NCI-H128 (cell line): ENCODE results near the gene ADAMTS9.

ENCODE experiments used
- DNase-seq: peaks from one replicate; lab custom pipeline; 2025; ENCODE audit not compliant: unreplicated experiment; lab: John Stamatoyannopoulos, UW

Gene ADAMTS9, protein sequence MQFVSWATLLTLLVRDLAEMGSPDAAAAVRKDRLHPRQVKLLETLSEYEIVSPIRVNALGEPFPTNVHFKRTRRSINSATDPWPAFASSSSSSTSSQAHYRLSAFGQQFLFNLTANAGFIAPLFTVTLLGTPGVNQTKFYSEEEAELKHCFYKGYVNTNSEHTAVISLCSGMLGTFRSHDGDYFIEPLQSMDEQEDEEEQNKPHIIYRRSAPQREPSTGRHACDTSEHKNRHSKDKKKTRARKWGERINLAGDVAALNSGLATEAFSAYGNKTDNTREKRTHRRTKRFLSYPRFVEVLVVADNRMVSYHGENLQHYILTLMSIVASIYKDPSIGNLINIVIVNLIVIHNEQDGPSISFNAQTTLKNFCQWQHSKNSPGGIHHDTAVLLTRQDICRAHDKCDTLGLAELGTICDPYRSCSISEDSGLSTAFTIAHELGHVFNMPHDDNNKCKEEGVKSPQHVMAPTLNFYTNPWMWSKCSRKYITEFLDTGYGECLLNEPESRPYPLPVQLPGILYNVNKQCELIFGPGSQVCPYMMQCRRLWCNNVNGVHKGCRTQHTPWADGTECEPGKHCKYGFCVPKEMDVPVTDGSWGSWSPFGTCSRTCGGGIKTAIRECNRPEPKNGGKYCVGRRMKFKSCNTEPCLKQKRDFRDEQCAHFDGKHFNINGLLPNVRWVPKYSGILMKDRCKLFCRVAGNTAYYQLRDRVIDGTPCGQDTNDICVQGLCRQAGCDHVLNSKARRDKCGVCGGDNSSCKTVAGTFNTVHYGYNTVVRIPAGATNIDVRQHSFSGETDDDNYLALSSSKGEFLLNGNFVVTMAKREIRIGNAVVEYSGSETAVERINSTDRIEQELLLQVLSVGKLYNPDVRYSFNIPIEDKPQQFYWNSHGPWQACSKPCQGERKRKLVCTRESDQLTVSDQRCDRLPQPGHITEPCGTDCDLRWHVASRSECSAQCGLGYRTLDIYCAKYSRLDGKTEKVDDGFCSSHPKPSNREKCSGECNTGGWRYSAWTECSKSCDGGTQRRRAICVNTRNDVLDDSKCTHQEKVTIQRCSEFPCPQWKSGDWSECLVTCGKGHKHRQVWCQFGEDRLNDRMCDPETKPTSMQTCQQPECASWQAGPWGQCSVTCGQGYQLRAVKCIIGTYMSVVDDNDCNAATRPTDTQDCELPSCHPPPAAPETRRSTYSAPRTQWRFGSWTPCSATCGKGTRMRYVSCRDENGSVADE (N-terminal part only)

DNA sequence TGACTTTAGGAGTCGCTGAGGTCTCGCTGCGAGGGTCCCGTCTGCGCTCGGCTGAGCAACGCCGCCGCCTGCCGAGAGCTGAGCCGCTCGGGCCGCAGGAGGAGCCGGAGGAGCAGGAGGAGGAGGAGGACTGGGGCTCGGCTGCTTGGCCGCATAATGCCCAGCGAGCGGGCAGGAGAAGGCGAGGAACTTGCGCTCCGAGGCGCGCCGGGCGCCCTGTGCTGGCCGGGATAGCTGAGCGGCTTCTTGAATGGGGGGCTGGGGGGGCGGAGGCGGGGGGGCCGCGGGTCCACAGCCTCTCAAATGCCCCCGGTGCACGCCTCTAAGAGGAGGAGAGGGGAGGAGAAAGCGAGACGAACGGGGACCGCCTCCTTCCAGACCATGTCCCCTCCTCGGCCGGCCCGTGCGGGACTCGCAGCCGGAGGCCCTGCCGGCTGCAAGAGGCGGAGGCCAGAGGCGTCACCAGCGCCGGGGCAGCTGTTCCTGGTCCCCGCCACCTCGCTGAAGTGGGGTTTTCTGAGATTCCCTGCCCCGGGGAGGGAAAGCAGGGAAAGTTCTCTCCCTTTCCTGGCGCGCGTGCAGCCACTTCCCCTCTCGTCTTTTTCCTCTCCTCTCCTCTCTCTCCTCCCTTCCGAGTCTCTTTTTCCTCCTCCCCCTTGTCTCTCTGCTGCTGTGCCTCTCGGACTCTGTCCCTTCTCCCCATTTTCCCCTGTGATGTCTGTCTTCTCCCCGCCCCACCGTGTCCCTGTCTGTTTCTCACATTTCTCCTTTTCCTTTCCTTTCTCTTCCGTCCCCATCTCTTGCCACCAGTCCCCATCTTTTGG is at the start of gene ADAMTS9:
Gene ADAMTS9, minus strand, starts transcription at position 220 of the 824 bp plus-strand sequence. CDS start 343 bp downstream, outside the sequence.
- no peak for DNase-seq

DNA sequence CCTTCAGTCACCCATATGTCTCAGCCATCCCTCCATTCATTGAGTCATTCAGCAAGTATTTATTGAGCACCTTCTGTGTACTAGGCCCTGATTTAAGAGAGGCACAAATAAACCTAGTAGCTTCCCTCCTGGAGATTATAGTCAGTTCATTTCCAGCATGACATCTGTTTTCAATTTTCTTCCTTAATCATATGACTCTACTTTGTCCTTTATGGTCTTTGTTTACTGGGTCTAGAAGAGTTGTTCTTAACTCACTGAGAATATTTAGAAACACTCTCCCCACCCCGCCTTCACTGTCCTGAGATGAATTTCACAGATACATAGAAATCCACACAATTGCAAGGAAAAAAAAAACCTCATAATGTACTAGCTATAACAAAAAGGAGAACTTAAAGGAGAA is 44.8 kb upstream of the ADAMTS9 start:
- DNase-seq: no peak

DNA sequence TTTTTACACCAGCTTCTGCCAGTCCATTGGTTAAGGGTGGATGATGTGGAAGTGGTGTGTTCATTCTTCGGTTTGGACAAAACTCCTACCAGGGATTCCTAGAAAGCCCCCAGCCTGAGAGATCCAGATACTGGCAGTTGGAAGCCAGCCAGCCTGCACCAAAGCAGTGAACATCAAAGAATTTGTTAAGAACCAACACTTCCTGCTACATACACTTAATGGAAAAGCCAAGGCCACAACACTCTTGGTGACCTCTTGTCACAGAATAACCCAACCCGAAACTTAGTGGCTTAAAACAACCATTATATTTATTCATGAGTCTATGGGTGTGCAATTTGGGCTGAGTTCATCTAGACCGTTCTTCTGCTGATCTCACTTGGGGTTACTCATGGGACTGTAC is 42.9 kb upstream of the ADAMTS9 start:
- DNase-seq: no peak

DNA sequence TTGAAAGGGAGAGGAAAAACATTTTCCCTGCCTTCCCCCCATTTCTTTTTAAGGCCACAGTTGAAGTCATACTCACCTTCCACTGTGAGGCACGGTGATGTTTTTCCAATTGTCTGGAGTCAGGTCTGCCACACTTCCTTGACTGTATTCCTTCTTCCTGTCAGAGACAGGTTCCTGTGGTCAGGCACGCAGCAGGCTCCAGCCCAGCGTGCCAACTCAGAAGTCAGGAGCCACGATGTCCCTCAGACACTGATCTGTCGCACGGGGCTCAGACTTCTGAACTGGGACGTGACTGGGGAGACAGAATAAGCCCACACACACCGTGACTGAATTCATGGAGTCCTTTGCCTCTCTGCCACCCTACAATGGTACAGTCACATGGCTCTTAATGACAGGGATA is 41.2 kb upstream of the ADAMTS9 start:
- no peak for DNase-seq

DNA sequence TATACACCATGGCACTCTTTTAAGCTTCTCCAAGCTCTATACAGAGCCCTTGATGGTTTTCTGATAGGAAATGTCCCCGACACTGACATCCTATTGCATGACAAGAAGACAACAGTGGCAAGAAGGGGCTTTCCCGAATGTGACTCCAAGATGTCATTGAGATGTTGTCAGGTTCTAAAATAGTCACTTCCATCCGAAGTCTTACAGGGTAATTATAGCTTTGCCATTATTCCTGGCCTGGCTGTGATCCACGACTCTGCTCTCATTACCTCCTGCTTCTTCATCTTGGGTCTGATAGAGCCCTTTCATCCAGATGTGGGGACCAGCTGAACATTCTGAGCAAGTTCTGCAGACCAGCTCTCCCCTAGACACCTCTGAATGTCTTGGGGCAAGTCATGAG is 40.6 kb upstream of the ADAMTS9 start:
- no peak for DNase-seq

DNA sequence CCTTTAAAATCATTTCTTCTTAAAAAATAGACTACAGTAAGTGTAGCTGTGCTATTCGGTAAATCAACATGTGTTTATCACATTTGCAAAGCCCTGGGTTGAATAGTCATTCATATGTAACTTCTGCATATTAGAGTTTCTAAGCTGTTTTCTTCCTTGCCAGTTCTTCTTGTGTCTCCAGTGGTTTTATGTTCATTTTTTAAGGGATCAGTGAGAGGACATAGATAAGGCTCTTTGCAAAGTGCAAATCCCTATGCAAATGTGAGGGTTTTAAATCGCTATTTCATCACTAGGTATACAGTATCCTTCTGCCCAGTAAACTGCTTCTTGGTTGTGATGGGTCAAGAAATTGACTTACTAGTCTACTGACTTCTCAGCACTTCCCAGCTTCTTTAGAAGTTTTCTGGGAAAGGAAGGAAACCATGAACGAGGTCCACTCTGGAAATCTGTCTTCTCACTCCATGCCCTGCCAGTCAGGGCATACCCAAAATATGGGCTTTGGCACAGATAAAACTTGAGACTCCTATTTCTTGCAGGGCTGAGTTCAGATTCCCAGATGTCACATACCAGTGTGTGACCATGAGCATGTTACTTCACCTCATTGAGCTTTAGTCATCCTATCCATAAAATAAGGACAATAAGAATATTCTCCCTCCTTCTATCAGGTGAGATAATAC is 38.8 kb upstream of the ADAMTS9 start:
- DNase-seq: no peak

DNA sequence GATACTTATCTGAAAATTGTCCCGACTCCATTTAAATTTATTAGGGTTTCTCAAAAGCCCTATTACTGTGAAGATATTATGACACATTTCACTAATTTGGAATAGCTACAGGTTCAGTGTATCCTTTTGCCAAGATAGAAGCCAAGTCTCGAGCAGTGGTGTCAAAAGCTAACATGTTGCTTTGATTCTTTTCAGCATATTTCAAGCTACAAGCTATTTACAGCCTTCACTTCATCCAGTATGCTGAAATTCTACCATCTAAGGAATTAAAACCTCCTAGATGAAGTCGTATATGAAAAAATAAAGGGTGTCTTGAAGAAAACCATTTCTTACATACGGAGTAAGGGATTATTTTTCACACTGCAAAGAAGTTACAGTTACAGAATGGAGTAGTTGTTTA is 31.2 kb upstream of the ADAMTS9 start:
- no peak for DNase-seq

DNA sequence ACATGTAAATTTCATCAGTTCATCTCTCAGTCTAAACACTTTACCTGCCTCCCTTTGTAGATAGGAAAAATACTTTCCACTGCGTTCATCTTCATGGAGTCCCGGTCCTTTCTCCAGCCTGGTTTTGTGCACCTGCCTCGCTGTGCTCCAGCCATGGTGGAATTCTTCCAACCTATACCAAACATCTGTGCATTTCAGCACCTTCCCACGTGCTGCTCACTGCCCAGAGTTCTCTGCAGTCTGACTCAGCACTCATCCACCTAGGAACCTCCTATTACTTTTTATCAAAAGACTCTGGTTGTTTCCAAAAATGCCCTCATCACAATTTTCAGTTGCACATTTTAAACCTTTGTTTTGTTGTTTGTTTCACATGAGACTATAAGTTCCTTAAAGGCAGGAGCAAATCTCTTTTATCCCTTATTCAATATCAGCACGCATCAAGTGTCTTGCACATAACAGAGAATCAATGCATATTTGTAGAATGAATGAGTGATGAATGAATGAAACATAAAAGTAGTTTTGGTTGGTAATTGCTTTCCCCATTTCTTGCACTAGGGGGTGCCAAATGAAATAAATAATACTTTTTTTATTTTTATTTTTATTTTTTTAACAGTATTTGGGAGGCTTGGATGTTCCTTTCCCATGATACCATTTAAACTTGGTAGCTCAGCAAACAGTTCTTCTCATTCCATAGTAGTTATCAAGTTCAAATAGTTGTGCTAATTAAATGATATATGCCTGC is 30.2 kb upstream of the ADAMTS9 start:
- no peak for DNase-seq

DNA sequence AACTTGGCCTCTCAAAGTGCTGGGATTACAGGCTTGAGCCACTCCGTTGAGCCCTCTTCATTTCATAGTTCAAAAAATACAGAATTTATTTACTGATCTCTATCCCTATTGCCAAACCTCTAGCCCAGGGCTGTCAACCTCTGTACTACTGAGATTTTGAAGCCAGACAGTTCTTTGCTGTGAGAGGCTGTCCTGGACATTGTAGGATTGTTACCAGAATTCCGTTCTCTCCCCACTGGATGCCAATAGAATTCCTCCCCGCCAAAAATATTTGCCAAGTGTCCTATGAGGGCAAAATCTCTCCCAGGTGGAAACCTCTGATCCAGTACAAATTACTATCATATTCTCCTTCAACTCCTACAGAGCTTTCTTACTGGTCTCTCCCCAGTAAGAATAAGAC is 29.6 kb upstream of the ADAMTS9 start:
- DNase-seq: no peak

DNA sequence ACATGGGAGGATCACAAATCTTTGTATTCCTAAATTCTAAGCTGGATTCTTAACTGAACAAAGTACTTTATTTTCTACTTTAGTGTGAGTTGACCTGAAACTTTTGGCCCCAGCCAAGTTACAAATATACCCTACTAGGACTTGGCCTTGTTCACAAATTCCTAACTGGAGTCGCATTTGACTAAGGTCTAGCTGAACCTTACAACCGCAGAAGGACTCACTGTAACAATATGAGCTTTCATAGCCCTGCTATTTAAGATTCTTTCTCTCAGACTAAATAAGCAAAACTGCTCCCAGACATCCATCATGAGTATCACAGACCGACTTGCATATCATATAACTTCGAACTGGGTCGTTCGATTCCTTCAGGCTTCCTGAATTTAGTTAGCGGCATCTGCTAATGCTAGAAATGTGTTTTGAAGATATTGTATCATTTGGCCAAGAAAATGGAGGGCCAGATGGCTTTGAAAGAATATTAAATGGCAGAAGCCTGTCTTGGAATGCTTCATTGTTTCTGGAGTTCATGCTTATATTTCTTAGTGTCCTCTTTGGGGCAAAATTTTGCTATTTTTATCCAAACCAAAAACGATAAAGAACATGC is 28.4 kb upstream of the ADAMTS9 start:
- no peak for DNase-seq

DNA sequence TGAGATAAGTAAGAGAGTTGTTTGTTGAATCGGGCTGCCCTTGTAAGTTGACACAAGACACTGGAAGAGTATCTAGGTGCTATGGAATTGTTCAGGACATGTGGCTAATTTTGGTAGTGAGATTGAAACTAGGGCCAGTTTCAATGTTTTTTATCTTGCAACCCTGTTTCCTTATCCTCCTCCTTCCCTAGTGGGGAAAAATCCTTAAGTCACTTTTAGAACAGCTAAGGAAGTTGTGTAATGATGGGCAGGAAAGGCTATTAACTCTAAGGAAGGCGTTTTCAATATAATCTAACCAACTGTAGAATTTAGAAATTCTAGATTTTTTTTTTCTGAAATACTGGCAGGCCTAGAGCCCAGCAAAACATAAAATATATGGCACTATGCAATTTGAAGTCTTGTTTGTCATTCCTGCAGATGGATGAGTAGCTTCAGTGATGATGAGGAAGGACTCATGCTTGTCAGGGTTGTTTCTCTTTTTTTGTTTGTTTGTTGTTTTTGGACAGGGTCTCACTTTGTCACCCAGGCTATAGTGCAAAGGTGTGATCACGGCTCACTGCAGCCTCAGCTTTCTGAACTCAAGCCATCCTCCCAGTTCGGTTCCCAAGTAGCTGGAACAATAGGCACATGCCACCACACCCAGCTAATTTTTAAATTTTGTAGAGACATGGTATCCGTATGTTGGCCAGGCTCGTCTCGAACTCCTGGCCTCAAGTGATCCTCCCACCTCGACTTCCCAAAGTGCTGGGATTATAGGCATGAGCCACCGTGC is 27.6 kb upstream of the ADAMTS9 start:
- DNase-seq: no peak

DNA sequence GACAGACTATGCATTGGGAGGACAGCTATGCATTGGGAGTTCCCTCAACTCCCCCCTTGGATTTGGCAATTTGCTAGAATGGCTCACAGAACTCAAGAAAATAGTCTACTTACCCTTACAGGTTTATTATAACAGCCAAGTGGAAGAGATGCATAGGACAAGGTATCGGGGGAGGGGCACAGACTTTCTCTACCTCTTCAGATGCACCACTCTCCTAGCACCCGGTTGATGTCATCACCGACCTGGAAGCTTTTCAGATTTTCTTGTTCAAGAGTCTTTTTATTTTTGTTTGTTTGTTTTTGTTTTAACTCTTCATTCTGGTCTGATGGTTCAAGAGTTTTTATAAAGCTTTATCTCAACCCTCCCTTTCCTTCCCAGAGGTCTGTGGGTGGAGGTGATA is 20.7 kb upstream of the ADAMTS9 start:
- DNase-seq: no peak

DNA sequence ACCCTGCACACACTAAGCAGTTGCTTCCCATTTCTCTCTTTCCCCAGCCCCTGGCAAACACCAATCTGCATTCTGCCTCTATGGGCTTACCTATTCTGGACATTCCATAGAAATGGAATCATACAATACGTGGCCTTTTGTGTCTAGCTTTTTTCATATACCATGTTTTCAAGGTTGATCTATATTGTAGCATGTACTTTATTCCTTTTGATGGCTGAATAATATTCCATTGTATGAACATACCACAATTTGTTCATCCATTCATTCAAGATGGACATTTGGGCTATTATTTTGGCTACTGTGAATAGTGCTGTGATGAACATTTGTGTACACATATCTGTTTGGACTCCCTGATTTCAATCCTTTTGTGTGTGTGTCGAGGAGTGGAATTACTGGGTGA is 18.1 kb upstream of the ADAMTS9 start:
- no peak for DNase-seq

DNA sequence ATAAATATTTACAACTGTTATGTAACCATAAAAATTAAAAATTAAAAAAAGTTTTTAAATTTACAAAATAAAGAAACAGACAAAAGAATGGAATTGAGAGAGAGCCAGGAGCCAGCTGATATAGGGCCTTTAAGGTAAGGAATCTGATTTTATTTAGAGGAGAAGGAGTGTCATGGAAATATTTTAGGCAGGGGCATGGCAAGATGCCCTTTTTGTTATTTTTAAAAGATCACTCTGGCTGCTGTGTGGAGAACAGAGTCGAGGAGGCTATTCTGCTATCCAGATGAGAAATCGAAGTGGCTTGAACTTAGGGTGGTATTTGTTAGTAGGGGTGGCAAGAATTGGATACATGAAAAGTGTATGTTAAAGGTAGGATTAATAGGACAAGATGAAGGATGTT is 9.1 kb upstream of the ADAMTS9 start:
- DNase-seq: no peak

DNA sequence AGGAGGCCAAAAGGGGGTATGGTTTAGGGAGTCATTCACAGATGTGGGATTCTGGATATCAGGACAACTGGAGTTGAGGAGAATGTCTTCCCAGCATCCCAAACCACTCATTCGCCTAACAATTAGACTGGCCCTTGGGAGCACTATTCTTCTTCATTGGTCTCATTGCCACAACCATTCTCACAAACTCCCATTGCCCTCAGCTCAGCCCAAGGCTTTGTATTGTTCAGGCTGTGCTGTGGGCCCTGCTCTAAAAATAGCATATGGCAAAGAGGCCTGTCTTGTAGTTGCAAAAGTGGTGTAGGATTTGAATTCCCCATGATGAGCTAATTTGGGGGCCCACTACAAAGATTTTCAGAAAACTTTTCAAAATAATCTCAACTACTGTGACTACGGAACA is 6.3 kb upstream of the ADAMTS9 start:
- DNase-seq: no peak

DNA sequence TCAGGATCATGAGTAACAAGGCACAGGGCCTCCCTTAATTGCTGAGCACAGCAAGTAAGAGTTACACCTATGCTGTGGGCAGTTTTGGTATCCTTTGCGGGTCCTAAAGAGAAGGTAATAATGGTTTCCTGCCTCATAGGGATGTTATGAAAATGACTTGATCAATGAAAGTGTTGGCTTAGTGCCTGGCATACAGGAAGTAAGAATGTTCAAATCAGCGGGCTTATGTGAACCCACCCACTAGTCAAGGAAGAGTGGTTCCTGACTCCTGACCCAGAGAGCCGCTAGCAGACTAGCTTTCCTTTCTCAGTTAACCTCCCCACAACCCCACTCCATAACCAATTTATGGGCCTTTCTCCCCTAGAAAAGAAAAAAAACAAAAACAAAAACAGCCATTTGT is 5.2 kb upstream of the ADAMTS9 start:
- no peak for DNase-seq

DNA sequence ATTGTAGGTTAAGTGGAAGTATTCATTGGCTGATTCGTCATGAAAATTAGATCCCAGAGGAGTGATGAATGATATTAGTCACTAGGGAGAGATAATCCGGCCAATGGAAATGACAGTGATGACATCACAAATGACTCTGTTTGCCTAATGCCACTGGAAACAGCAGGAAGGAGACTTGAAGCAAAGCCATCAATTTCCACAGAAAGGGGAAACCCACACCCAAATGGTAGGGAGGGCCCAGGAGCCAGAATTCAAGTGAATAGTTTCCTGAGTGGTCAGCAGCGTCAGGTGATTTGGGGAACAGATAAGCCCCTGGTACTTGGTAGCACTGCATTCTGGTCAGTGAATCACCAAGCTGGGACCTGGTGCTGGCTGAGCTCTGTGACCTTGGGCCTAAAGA is 3.3 kb upstream of the ADAMTS9 start:
- no peak for DNase-seq

DNA sequence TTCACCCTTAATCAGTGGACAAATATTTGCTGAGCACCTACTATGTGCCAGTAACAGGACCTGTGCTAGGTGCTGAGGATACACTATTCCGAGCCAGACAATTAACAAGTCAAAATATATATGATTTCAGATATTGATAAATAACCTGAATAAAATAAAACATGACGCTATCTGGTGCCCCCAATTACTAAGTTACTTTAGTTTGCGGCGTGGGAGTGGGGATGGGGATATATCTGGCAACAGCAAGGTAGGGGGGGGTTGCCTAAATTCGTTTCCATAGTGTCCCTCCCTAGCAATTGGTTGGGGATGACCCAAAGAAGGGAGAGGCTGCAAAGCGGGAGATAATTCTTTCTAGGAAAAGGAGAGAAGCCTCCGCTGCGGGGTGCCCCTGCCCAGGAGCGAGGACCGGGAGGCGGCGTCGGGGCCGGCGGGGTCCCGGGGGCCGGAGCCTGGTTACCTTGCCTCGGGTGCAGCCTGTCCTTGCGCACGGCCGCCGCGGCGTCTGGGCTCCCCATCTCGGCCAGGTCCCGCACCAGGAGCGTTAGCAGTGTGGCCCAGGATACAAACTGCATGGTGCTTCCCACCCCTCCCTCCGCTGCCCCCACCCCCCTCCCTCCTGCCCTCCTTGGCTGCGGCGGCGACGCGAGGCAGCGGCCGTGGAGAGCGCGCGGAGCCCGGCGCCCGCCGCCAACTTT is 567 bp downstream of the ADAMTS9 start:
- no peak for DNase-seq
